SU-DHL-6 (cell line): ENCODE measurements around the gene WARS2.

ENCODE experiments used
- H2AFZ ChIP-seq: fragments of 200-600 bp; sonication (generic); 2 replicates; pipeline ENCODE4 v1.6.1; 2014; ENCODE audit warnings: low read depth, mild to moderate bottlenecking, moderate library complexity, mixed read lengths, antibody characterized with exemption, low read length; ENCODE audit not compliant: severe bottlenecking
- H3F3A ChIP-seq: fragments of 200-600 bp; shearing (Covaris generic); 2 replicates; pipeline ENCODE4 v1.6.0; 2016; ENCODE audit warnings: antibody characterized with exemption, mild to moderate bottlenecking; ENCODE audit not compliant: insufficient read depth
- H3K27ac ChIP-seq: fragments of 200-600 bp; sonication (generic); 2 replicates; pipeline ENCODE4 v1.5.1; 2016; ENCODE audit warnings: low read depth, mild to moderate bottlenecking, low read length, moderate library complexity, mixed read lengths
- H3K27me3 ChIP-seq: fragments of 200-600 bp; sonication (generic), shearing (Covaris generic); 2 replicates; pipeline ENCODE4 v1.6.0; 2014; ENCODE audit warnings: mild to moderate bottlenecking, low read length
- H3K36me3 ChIP-seq: fragments of 200-600 bp; sonication (generic); 2 replicates; pipeline ENCODE4 v1.6.1; 2014; ENCODE audit warnings: mild to moderate bottlenecking, low read length, mixed read lengths
- H3K4me2 ChIP-seq: fragments of 300-600, 200-600 bp; shearing (Covaris generic), sonication (generic); 2 replicates; pipeline ENCODE4 v1.6.0; 2014; ENCODE audit warnings: low read length, low read depth, mild to moderate bottlenecking; ENCODE audit not compliant: poor library complexity, severe bottlenecking
- H3K4me3 ChIP-seq: fragments of 200-600 bp; sonication (generic); 2 replicates; pipeline ENCODE4 v1.5.1; 2014; ENCODE audit warnings: antibody characterized with exemption, low read length, mild to moderate bottlenecking, mixed read lengths; ENCODE audit not compliant: insufficient read depth, poor library complexity, severe bottlenecking
- H3K79me2 ChIP-seq: fragments of 200-600 bp; sonication (generic); 2 replicates; pipeline ENCODE4 v1.6.1; 2014; ENCODE audit warnings: mild to moderate bottlenecking, low read length, moderate library complexity; ENCODE audit not compliant: insufficient read depth
- H3K9ac ChIP-seq: fragments of 200-600 bp; sonication (generic); 2 replicates; pipeline ENCODE4 v1.7.0; 2014; ENCODE audit warnings: mild to moderate bottlenecking, low read length
- H3K9me2 ChIP-seq: fragments of 200-600 bp; sonication (generic); replicated peaks from 2 replicates; pipeline ENCODE4 v1.6.1; 2014; ENCODE audit warnings: low read length; ENCODE audit not compliant: insufficient read depth
- H3K9me3 ChIP-seq: fragments of 200-600 bp; sonication (generic); 2 replicates; pipeline ENCODE4 v1.6.1; 2014; ENCODE audit warnings: low read length, mixed read lengths; ENCODE audit not compliant: insufficient read depth
- H4K20me1 ChIP-seq: fragments of 200-600 bp; sonication (generic); 2 replicates; pipeline ENCODE4 v1.6.1; 2014; ENCODE audit warnings: low read depth, mild to moderate bottlenecking, antibody characterized with exemption, low read length, moderate library complexity, mixed read lengths
- EZH2phosphoT487 ChIP-seq: fragments of 200-600 bp; sonication (generic), shearing (Covaris generic); conservative IDR thresholded peaks from 2 replicates; pipeline ENCODE4 v1.6.1; 2018; ENCODE audit warnings: mild to moderate bottlenecking, antibody characterized with exemption, low read length, moderate library complexity, mixed read lengths
- TF ChIP-seq, protein P1 (sequence below): fragments of 200-600 bp; sonication (generic); IDR thresholded peaks from one replicate; pipeline ENCODE4 v1.5.1; 2017; ENCODE audit warnings: antibody characterized with exemption, mild to moderate bottlenecking, low read length, moderate library complexity; ENCODE audit not compliant: insufficient read depth, poor library complexity, severe bottlenecking

WARS2 gene

DNA sequence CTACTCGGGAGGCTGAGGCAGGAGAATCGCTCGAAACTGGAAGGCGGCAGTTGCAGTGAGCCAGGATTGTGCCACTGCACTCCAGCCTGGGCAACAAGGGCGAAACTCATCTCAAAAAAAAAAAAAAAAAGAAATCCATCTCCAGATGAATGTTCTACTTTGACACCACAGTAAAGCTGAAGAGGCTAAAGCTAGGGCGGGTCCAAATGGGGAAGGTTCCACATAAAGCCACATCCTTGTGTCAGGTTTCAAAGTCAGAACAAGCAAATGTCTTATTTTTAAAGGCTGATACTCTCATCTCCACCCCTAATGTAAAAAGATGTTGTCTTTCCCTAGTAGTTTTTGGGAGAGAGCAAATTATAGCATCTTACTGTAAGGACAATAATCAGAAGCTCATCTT, 4.4 kb upstream of the WARS2 start:
- no peak overlapping the region for H3K4me2 ChIP-seq
- no peaks in the 10 kb centered on the region for H3K36me3 ChIP-seq
- no peak overlapping the region for H2AFZ ChIP-seq
- H3K79me2 ChIP-seq = peaks cover 9% of the 10 kb centered on the region; the same call in 1 of the 2 replicates
- H3K9me2 ChIP-seq = no peaks in the 10 kb centered on the region
- no peak overlapping the region for H3K9ac ChIP-seq
- no peaks in the 10 kb centered on the region for H4K20me1 ChIP-seq
- no peaks in the 10 kb centered on the region for H3K27me3 ChIP-seq
- TF ChIP-seq, protein P1, sequence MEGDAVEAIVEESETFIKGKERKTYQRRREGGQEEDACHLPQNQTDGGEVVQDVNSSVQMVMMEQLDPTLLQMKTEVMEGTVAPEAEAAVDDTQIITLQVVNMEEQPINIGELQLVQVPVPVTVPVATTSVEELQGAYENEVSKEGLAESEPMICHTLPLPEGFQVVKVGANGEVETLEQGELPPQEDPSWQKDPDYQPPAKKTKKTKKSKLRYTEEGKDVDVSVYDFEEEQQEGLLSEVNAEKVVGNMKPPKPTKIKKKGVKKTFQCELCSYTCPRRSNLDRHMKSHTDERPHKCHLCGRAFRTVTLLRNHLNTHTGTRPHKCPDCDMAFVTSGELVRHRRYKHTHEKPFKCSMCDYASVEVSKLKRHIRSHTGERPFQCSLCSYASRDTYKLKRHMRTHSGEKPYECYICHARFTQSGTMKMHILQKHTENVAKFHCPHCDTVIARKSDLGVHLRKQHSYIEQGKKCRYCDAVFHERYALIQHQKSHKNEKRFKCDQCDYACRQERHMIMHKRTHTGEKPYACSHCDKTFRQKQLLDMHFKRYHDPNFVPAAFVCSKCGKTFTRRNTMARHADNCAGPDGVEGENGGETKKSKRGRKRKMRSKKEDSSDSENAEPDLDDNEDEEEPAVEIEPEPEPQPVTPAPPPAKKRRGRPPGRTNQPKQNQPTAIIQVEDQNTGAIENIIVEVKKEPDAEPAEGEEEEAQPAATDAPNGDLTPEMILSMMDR = no peak
- no peak for TF ChIP-seq EZH2phosphoT487
- no peaks in the 10 kb centered on the region for H3K9me3 ChIP-seq
- no peak overlapping the region for H3K27ac ChIP-seq
- no peak overlapping the region for H3K4me3 ChIP-seq
- H3F3A ChIP-seq = peaks cover 2% of the 10 kb centered on the region; the same call in 1 of the 2 replicates

DNA sequence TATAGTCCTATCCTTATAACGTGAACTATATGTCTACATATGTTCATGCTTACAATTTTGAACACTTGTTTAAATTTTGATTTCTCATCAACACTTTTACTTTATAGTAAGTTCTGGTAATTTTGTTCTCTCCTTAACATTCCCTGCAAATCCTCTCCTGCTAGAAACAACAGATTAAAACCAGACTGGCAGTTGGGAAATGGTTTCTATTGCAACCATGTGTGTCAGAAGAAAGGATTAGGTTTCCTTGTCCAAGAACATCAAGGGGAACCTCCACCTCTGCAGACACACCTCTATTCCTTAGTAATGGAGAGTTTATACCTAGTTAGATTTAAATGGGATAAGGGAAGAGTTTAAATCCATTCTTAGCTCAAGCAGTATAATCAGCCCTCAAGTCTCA, 3.3 kb upstream of the WARS2 start:
- Histone ChIP-seq H3K79me2 (peaks cover 9% of the 10 kb centered on the region; the same call in 1 of the 2 replicates), H3K27ac (no peak overlapping the region), H3K9me2 (no peaks in the 10 kb centered on the region), H3K36me3 (no peaks in the 10 kb centered on the region), H3K9ac (no peak overlapping the region), H3K4me3 (no peak overlapping the region), H4K20me1 (0 out of 2 replicates have a peak, but pooled peaks cover 2% of the 10 kb centered on the region), H3K27me3 (no peaks in the 10 kb centered on the region), H3K9me3 (no peaks in the 10 kb centered on the region), H3F3A (peaks cover 8% of the 10 kb centered on the region), H3K4me2 (no peak overlapping the region), H2AFZ (no peak overlapping the region)
- TF ChIP-seq, protein P1 = no peak
- TF ChIP-seq EZH2phosphoT487 = no peak

DNA sequence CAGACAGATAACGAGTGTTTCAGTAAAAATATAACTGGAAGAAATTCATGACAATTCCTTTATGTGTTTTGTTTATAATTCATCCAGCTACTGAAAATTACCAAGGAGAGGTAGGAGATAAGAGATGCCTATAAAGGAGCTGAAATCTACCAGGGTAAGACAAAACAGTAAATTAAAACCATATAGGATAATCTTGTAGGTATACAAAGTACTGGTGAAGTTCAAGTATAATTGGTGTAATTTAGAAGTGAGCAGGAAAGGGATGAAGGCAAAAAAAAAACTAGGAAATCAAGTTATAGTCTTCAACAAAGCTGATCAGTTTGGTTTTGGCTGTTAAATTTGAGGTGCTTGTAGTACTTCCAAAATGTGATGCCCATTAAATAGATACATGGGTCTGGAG, 1.2 kb upstream of the WARS2 start:
- Histone ChIP-seq H3K36me3 (no peaks in the 10 kb centered on the region), H4K20me1 (peaks cover 3% of the 10 kb centered on the region; the same call in 1 of the 2 replicates), H3K9me2 (no peaks in the 10 kb centered on the region), H3K27ac (no peak overlapping the region), H3K9me3 (no peaks in the 10 kb centered on the region), H3K9ac (peak overlapping the region; percentile 71), H3K4me2 (peak overlapping the region; percentile 82), H3F3A (peaks cover 14% of the 10 kb centered on the region), H2AFZ (no peak overlapping the region), H3K4me3 (peak overlapping the region; percentile 69), H3K79me2 (peaks cover 9% of the 10 kb centered on the region; the same call in 1 of the 2 replicates), H3K27me3 (no peaks in the 10 kb centered on the region)
- TF ChIP-seq, protein P1 = no peak
- TF ChIP-seq EZH2phosphoT487 = no peak
